Endothelial cell of umbilical vein (primary cell): ENCODE data around the gene RBM42. TPM values are rescaled to one million over a fixed set of nuclear protein-coding genes. Genes with fewer than 3 reads are reported as not detected.
"Not testable (repeated sequence)": the region's sequence is repeated elsewhere in the genome, so short reads cannot be mapped to it uniquely, and the experiment has no call there.

Experiments used
- BruUV-seq: library from RNA; stranded (reverse); fragments of 400-500 nt; replicated peaks from 2 replicates; lab custom pipeline; 2021; lab: Mats Ljungman, UMichigan
- CTCF ChIA-PET: fragments of 300-600, 350-600 bp; sonication (Branson Sonifier 250); formaldehyde crosslinking; loops from one replicate; lab custom pipeline; 2021; ENCODE audit warnings: antibody characterized with exemption, inconsistent platforms; lab: Charles Lee
- POLR2A ChIA-PET: fragments of 300-600, 350-600 bp; sonication (Branson Sonifier 250); formaldehyde crosslinking; loops from one replicate; lab custom pipeline; 2021; ENCODE audit warnings: antibody characterized with exemption, inconsistent platforms; lab: Charles Lee
- DNase-seq: peaks from one replicate; pipeline ENCODE4 v3.0.0-alpha.2; 2011; ENCODE audit warnings: low read depth, low spot score
- FAIRE-seq: peaks from 2 replicates; lab custom pipeline; 2011; peaks lifted over from hg19 to GRCh38; lab: Jason Lieb, UNC
- H2AFZ ChIP-seq: 2 replicates; pipeline ENCODE4 v1.6.0; 2012; ENCODE audit warnings: low read depth, low read length, control low read depth, inconsistent platforms
- H3K27ac ChIP-seq: 2 replicates; pipeline ENCODE4 v1.5.1; 2011; ENCODE audit warnings: low read depth, mild to moderate bottlenecking, control low read depth, low read length, moderate library complexity; ENCODE audit not compliant: insufficient read depth
- H3K27me3 ChIP-seq, 2 experiments: 2 replicates each; pipeline versions ENCODE4 v1.6.0 to v1.6.1; 2011; ENCODE audit warnings: low read length in 2 of 2, mixed read lengths in 1 of 2; ENCODE audit not compliant: control insufficient read depth in 2 of 2, insufficient read depth in 2 of 2
- H3K36me3 ChIP-seq, 2 experiments: 2 replicates in 1 of 2; 3 replicates in 1 of 2; pipeline ENCODE4 v1.5.1; 2011; ENCODE audit warnings: low read length in 2 of 2, mild to moderate bottlenecking in 1 of 2, moderate library complexity in 1 of 2; ENCODE audit not compliant: control insufficient read depth in 2 of 2, insufficient read depth in 2 of 2; ENCODE audit errors: extremely low read depth in 1 of 2
- H3K4me1 ChIP-seq: 3 replicates; pipeline ENCODE4 v1.5.1; 2011; ENCODE audit warnings: mild to moderate bottlenecking, low read length; ENCODE audit not compliant: control insufficient read depth, insufficient read depth; ENCODE audit errors: extremely low read depth
- H3K4me2 ChIP-seq: 2 replicates; pipeline ENCODE4 v1.6.1; 2011; ENCODE audit warnings: low read length, control low read depth, mixed read lengths; ENCODE audit not compliant: insufficient read depth
- H3K4me3 ChIP-seq, 3 experiments: fragments of 200-600 bp in 1 of 3; sonication (generic), shearing (Covaris generic) in 1 of 3; replicated peaks in 1 of 3; 2 replicates each; pipeline ENCODE4 v1.5.1; 2011 to 2016; ENCODE audit warnings: control low read depth in 3 of 3, low read length in 3 of 3, mild to moderate bottlenecking in 2 of 3, inconsistent platforms in 1 of 3, low read depth in 1 of 3, moderate library complexity in 1 of 3; ENCODE audit not compliant: insufficient read depth in 1 of 3
- H3K79me2 ChIP-seq: 2 replicates; pipeline ENCODE4 v1.6.0; 2012; ENCODE audit warnings: low read length, inconsistent platforms; ENCODE audit not compliant: control insufficient read depth, insufficient read depth
- H3K9ac ChIP-seq: replicated peaks from 2 replicates; pipeline ENCODE3; 2011; ENCODE audit warnings: low read length, control low read depth; ENCODE audit not compliant: insufficient read depth; ENCODE audit errors: extremely low read depth
- H3K9me1 ChIP-seq: replicated peaks from 3 replicates; pipeline ENCODE4 v1.6.0; 2011; ENCODE audit warnings: mild to moderate bottlenecking, low read length; ENCODE audit not compliant: control insufficient read depth, insufficient read depth; ENCODE audit errors: extremely low read depth
- H3K9me3 ChIP-seq: replicated peaks from 2 replicates; pipeline ENCODE4 v1.5.1; 2012; ENCODE audit warnings: low read length, inconsistent platforms; ENCODE audit not compliant: control insufficient read depth, insufficient read depth
- H4K20me1 ChIP-seq: replicated peaks from 2 replicates; pipeline ENCODE3; 2011; ENCODE audit warnings: mild to moderate bottlenecking, low read length; ENCODE audit not compliant: control insufficient read depth, insufficient read depth; ENCODE audit errors: extremely low read depth
- CTCF ChIP-seq, 2 donors: IDR thresholded peaks; 1 replicate in 1 of 2; 2 replicates in 1 of 2; pipeline ENCODE4 v1.5.1; 2011; ENCODE audit warnings: low read length in 2 of 2, mild to moderate bottlenecking in 2 of 2, moderate library complexity in 2 of 2, control low read depth in 1 of 2, inconsistent platforms in 1 of 2, low read depth in 1 of 2; ENCODE audit not compliant: insufficient read depth in 1 of 2; ENCODE audit errors: extremely low read depth in 1 of 2
- JUN ChIP-seq: IDR thresholded peaks from 2 replicates; pipeline ENCODE4 v1.6.1; 2011; ENCODE audit warnings: borderline replicate concordance, low read depth; ENCODE audit not compliant: insufficient read length, insufficient read depth
- MAX ChIP-seq: IDR thresholded peaks from 2 replicates; pipeline ENCODE4 v1.6.1; 2011; ENCODE audit not compliant: insufficient read depth, insufficient read length
- dilution Hi-C: fragments of 300-500 bp; cut with MboI; formaldehyde crosslinking; loops from one replicate; pipeline ENCODE4 v1.15.0; 2019; ENCODE audit warnings: low sequenced_read_pairs; ENCODE audit not compliant: extremely low pct_ligation_motif_present
- intact Hi-C: fragments of 100-400 bp; cut with micrococcal nuclease; formaldehyde crosslinking; loops from one replicate; pipeline ENCODE4 v1.10.0; 2022
- polyA plus RNA-seq, 4 experiments: library from polyadenylated mRNA; depleted of rRNA in 3 of 4; stranded (reverse) in 3 of 4; unstranded in 1 of 4; fragments of >200 nt; gene quantifications; 2 replicates each; pipeline versions ENCODE4 v1.2.1 to v1.2.3, GENCODE V29; 2011 to 2012; ENCODE audit warnings: missing spikeins in 1 of 4
- total RNA-seq: library from RNA; stranded (reverse); gene quantifications from 2 replicates; pipeline ENCODE4 v1.2.3, GENCODE V29; 2021

Gene RBM42
- total and polyA plus RNA-seq, 2 donors (not counting 3 experiments of a cell fraction or from before 2014, with no cell fraction given) = 78.3 to 97.3 TPM

- POLR2A ChIA-PET = no interaction called here
- intact Hi-C loops = loop anchor here (1.0 kb wide), 1 partner anchor 82 kb away; no protein-coding TSS in a partner anchor
- no TSS peak for BruUV-seq
- dilution Hi-C loops = no loop called here
- Histone ChIP-seq H3K9me3 (no peaks in the 10 kb centered on the region), H3K4me3 (no peak overlapping the region), H3K36me3 (no peaks in the 10 kb centered on the region), H4K20me1 (no peaks in the 10 kb centered on the region), H3K9me1 (no peaks in the 10 kb centered on the region), H3K27me3 (no peaks in the 10 kb centered on the region), H3K4me1 (no peaks in the 10 kb centered on the region), H2AFZ (peak overlapping the region; percentile 20), H3K4me2 (no peak overlapping the region), H3K9ac (no peak overlapping the region), H3K27ac (no peak overlapping the region), H3K79me2 (no peaks in the 10 kb centered on the region)
- CTCF ChIA-PET = interaction anchor here (1.1 to 2.1 kb wide), 5 partner anchors 13 to 239 kb away, joined by 3 to 9 read pairs (median 5); no protein-coding TSS in a partner anchor
- FAIRE-seq = peak; percentile 40
- TF ChIP-seq MAX = no peak
- TF ChIP-seq JUN = no peak
- peak; percentile 31 to 33 for TF ChIP-seq CTCF (IDR thresholded peaks at IDR 0.05; ENCODE audit: extremely low read depth in 1 of 2, insufficient read depth in 1 of 2, low read depth in 1 of 2, low read length in 2 of 2)
- peak; percentile 25 for DNase-seq
Observed at GRCh38 chr19:35592226-35592625, 36.6 kb upstream of the RBM42 start.

GRCh38 chr19:35595026-35595425 is 33.8 kb upstream of the RBM42 start:
- H3K79me2 ChIP-seq, dilution Hi-C loops, H2AFZ ChIP-seq, FAIRE-seq, BruUV-seq, H3K9ac ChIP-seq, CTCF ChIA-PET, POLR2A ChIA-PET, H3K36me3 ChIP-seq, DNase-seq, H3K9me3 ChIP-seq, H3K4me3 ChIP-seq, H3K4me1 ChIP-seq, H3K9me1 ChIP-seq, H4K20me1 ChIP-seq, H3K4me2 ChIP-seq, H3K27me3 ChIP-seq, H3K27ac ChIP-seq, intact Hi-C loops: not testable (repeated sequence)
